NT2/D1 (cell line): ENCODE data around the gene PRLHR.

Source experiments
- DNase-seq: peaks from one replicate; pipeline ENCODE4 v3.0.0-alpha.2; 2011; ENCODE audit warnings: low read depth, low spot score
- H3K27me3 ChIP-seq: 2 replicates; pipeline ENCODE4 v1.6.0; 2011; ENCODE audit warnings: mild to moderate bottlenecking; ENCODE audit not compliant: insufficient read length, insufficient read depth
- H3K36me3 ChIP-seq: 2 replicates; pipeline ENCODE4 v1.6.1; 2011; ENCODE audit warnings: mild to moderate bottlenecking, low read length, mixed read lengths; ENCODE audit not compliant: insufficient read depth, insufficient read length
- H3K4me1 ChIP-seq: 2 replicates; pipeline ENCODE4 v1.5.1; 2011; ENCODE audit not compliant: insufficient read depth, insufficient read length
- H3K4me3 ChIP-seq: 2 replicates; pipeline ENCODE4 v1.5.1; 2011; ENCODE audit warnings: low read depth; ENCODE audit not compliant: insufficient read length
- H3K9ac ChIP-seq: 2 replicates; pipeline ENCODE4 v1.6.0; 2011; ENCODE audit warnings: low read depth; ENCODE audit not compliant: insufficient read length
- H3K9me3 ChIP-seq: 2 replicates; pipeline ENCODE4 v1.5.1; 2011; ENCODE audit warnings: mild to moderate bottlenecking, low read length; ENCODE audit not compliant: insufficient read depth
- SUZ12 ChIP-seq: IDR thresholded peaks from 2 replicates; pipeline ENCODE4 v1.6.1; 2011; ENCODE audit not compliant: insufficient read length, insufficient read depth; ENCODE audit errors: extremely low read depth
- YY1 ChIP-seq: IDR thresholded peaks from 2 replicates; pipeline ENCODE4 v1.6.1; 2011; ENCODE audit not compliant: insufficient read length, insufficient read depth
- ZNF274 ChIP-seq: IDR thresholded peaks from 2 replicates; pipeline ENCODE4 v1.6.1; 2011; ENCODE audit warnings: mild to moderate bottlenecking, low read depth, low read length

The PRLHR gene

DNA sequence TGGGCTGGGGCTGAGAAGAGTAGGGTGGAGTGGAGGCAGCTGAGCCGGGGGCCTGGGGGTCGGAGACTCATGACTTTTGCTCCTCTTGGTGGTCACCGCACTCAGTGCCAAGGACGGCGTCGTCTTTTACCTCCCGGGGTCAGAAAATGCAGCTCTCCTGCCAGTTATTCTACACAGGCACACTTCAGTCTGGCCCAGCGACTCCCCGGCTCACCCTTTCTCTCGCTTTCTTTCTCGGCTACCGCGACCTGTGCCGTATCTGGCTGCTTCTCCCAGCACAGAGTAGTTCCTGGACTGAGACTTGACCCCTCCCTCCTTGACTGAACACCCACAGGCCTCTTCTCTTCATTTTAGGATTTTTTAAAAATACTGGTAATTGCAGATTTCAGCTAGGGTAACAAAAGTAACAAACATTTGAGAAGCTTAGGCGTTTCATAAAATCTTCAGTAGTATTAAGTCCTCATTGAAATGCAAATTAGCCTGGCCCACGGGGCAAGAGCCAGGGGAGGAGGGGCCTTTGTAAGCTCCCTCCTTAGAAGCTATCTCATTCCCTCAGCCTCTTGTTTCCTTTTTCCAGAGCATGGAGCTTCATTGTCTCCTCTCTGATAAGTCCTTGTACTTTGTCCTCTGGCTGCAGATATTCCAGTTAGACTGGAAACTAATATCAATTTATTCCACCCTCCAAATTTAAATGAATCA, 1.1 kb upstream of the PRLHR start:
- H3K9me3 ChIP-seq = no peaks in the 10 kb centered on the region; the same call in 1 of the 2 replicates
- TF ChIP-seq ZNF274 (no peak), SUZ12 (no peak), YY1 (no peak)
- H3K4me3 ChIP-seq = peak overlapping the region; percentile 30
- DNase-seq = no peak
- H3K9ac ChIP-seq = peak overlapping the region; percentile 32
- H3K36me3 ChIP-seq = no peaks in the 10 kb centered on the region
- no peaks in the 10 kb centered on the region for H3K4me1 ChIP-seq
- H3K27me3 ChIP-seq = peaks cover 40% of the 10 kb centered on the region

DNA sequence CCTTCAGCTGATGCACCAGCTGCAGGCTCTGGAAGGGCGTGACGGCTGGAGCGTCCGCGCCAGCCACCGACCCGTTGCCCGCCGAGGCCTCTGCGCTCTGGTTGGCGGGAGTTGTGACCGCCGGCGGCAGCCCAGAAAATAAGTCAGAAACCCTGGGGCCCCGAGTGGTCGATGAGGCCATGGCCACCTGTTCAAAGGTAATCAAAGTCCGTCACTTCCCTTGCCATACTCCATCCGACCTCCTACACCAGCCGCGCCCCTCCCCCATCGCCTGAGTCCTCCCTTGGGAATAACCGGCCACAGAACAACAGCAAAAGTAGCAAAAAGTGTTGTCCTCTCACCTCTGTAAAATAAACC, 406 bp downstream of the PRLHR start:
- H3K27me3 ChIP-seq = peaks cover 40% of the 10 kb centered on the region
- no peaks in the 10 kb centered on the region for H3K36me3 ChIP-seq
- H3K4me1 ChIP-seq = no peaks in the 10 kb centered on the region
- no peaks in the 10 kb centered on the region; the same call in 1 of the 2 replicates for H3K9me3 ChIP-seq
- no peak overlapping the region for H3K4me3 ChIP-seq
- TF ChIP-seq SUZ12 (no peak), YY1 (no peak), ZNF274 (no peak)
- DNase-seq = no peak
- H3K9ac ChIP-seq = no peak overlapping the region

DNA sequence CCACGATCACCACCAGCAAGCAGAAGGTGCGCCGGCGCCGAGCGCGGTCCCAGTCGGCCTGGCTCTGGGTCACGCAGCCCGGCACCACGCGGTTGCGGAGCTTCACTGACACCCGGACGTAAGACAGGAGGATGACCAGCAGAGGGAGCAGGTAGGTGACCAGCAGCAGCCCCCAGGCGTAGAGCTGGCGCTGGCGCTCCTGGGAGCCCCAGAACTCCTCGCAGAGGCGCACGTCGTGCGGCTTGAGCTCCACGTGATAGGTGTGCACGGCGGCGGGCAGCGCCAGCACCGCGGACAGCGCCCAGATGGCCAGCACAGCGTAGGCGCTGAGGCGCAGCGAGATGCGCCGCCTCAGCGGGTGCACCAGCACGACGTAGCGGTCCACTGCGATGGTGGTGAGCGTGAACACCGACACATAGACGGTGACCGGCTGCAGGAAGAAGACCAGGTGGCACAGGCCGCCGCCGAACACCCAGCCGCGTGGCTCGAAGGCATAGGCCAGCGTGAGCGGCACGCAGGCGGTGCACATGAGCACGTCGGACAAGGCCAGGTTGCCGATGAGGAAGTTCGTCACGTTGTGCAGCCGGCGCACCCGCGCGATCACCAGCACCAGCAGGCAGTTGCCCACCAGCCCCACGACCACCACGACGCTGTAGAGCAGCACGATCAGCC, 920 bp downstream of the PRLHR start:
- H3K9me3 ChIP-seq = no peaks in the 10 kb centered on the region; the same call in 1 of the 2 replicates
- TF ChIP-seq YY1 = no peak
- no peak for TF ChIP-seq SUZ12
- TF ChIP-seq ZNF274 = no peak
- no peaks in the 10 kb centered on the region for H3K36me3 ChIP-seq
- peak; percentile 77 for DNase-seq
- H3K4me3 ChIP-seq = no peak overlapping the region
- peaks cover 40% of the 10 kb centered on the region for H3K27me3 ChIP-seq
- H3K4me1 ChIP-seq = no peaks in the 10 kb centered on the region
- no peak overlapping the region for H3K9ac ChIP-seq

DNA sequence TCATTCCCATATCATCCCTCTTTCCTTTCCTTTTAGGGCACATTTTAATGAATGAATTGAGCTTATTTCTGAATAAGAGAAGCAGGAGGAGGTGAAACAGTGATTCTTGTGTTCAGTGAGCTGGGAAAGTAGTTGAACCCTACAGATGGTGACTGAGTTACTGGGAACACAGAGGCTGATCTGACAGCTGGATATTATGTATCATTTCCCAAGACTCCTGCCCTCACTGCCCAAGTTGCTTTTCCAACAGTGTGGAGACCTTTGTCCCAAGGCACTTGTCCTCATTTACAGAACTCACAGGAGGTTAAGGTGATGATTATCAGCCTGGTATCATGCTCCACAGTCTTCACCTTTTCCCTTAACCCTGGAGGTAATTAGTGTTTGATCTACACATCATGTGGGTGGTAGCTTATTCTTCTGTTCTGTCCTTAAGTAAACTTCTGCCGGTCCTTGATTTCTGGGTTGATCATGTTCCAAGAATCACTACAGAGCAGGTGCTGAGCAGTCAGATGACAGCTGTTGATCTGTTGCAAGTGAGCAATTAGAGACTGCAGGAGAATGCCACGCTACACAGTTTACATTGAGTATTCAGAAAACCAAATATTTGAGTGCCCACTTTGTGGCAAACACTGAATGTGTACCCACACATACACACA, 2.6 kb downstream of the PRLHR start:
- H3K4me3 ChIP-seq = no peak overlapping the region
- H3K36me3 ChIP-seq = no peaks in the 10 kb centered on the region
- H3K27me3 ChIP-seq = peaks cover 40% of the 10 kb centered on the region
- no peak for DNase-seq
- TF ChIP-seq SUZ12 = no peak
- no peak for TF ChIP-seq ZNF274
- no peaks in the 10 kb centered on the region for H3K4me1 ChIP-seq
- H3K9ac ChIP-seq = no peak overlapping the region
- no peaks in the 10 kb centered on the region; the same call in 1 of the 2 replicates for H3K9me3 ChIP-seq

DNA sequence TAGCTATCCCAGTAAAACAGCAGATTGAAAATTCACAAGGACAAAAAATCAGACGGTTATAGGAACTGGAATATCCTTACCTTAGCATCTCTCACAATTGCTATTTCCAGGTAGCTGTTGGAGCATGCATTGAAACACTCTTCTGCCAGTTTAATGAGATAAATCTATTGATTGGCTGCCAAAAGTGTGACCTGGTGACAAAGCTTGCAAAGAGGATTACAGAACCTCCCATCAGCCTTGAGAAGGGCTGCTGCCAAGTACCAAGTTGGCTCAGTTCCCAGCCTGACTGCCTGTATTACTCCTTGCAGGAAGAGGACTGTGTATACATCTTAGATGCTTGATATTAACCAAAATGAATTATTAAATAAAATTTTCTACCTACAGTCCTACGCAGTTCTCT, 5.1 kb downstream of the PRLHR start:
- no peak for TF ChIP-seq YY1
- TF ChIP-seq SUZ12 = no peak
- TF ChIP-seq ZNF274 = no peak
- H3K4me1 ChIP-seq = no peaks in the 10 kb centered on the region
- H3K9me3 ChIP-seq = no peaks in the 10 kb centered on the region; the same call in 1 of the 2 replicates
- H3K9ac ChIP-seq = no peak overlapping the region
- H3K36me3 ChIP-seq = no peaks in the 10 kb centered on the region
- DNase-seq = no peak
- H3K4me3 ChIP-seq = no peak overlapping the region
- peaks cover 33% of the 10 kb centered on the region for H3K27me3 ChIP-seq

DNA sequence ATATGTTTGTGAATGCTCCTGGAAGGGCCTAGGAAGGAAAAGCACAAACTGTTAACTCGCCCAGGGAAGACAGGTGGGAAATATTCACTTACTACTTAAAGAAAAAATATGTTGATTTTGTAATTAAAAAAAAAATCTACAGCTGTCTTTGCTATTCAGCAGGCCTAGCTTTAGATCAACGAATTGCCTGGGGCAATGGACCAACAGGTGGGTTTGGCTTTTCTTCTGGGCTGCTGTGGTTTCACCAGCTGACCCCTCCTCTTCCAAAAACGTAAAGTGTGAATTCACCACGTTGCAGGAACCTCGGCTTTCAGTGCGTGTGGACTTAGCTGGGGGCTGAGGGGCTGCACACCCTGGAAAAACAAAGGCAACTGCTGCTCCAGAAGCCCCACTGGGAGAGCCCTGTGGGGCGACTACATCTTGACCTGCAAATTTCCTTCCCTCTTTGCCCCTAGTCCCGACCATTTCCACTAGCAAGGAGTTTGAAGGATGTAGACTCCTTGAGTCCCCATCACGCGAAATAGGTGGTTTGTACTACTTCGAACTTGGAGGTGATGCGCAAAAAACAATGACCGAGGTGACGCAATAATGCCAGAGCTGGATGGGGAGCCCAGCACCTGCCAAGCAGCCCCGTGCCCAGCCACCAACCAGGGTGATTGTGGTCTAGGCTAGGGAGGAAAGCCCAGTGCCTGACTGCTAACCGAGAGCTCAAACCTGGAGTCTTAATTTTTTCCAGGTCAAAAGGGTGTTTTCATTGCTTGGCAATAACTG, 7.4 kb downstream of the PRLHR start:
- Histone ChIP-seq H3K4me1 (no peaks in the 10 kb centered on the region), H3K27me3 (peaks cover 10% of the 10 kb centered on the region), H3K9me3 (no peaks in the 10 kb centered on the region), H3K36me3 (no peaks in the 10 kb centered on the region), H3K4me3 (no peak overlapping the region), H3K9ac (no peak overlapping the region)
- TF ChIP-seq YY1 (no peak), SUZ12 (no peak), ZNF274 (no peak)
- DNase-seq = no peak

DNA sequence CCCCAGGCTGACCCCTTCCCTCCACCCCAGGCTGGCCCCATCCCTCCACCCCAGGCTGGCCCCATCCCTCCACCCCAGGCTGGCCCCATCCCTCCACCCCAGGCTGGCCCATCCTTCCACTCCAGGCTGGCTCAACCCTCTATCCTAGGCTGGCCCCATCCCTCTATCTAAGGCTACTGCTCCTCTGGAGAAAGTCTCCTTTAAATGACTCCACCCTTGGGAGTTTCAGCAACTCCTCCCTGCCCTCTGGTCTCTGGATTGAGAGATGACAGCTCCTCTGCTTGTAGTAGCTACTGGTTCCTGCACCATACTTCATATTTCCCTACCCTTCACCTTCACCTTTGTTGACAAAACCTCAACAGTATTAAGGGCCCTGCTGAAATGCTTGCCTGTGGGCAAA, 8.5 kb downstream of the PRLHR start:
- Histone ChIP-seq H3K4me1 (no peaks in the 10 kb centered on the region), H3K9me3 (no peaks in the 10 kb centered on the region)
- no peak for TF ChIP-seq ZNF274
- TF ChIP-seq YY1 = no peak
- no peak for TF ChIP-seq SUZ12

More for the DNA sequence above, 8.5 kb downstream of the PRLHR start:
- Histone ChIP-seq H3K4me3 (no peak overlapping the region), H3K27me3 (no peaks in the 10 kb centered on the region), H3K36me3 (no peaks in the 10 kb centered on the region), H3K9ac (no peak overlapping the region)
- DNase-seq = no peak
